ENCODE measurements around the gene PTPN11. TPM values are rescaled to one million over a fixed set of nuclear protein-coding genes. Genes with fewer than 3 reads are reported as not detected.

Gene PTPN11
- polyA plus RNA-seq, 1 of the 3 experiments (the other 2 are of a cell fraction): 48.3 TPM

- no peaks in the 10 kb centered on the region for H4K20me1 ChIP-seq (ENCODE audit: insufficient read depth)
- H3K27me3 ChIP-seq (ENCODE audit: insufficient read depth): no peaks in the 10 kb centered on the region
- H3K9me2 ChIP-seq: no peaks in the 10 kb centered on the region
- TF ChIP-seq RAD21 (IDR thresholded peaks at IDR 0.05; ENCODE audit: low read length) (no peak), FOXJ3 (CRISPR knock-in tag; IDR thresholded peaks at IDR 0.05) (no peak), MAX (IDR thresholded peaks at IDR 0.05; ENCODE audit: low read depth) (no peak), NFIC (IDR thresholded peaks at IDR 0.05; ENCODE audit: borderline replicate concordance) (no peak), USF2 (IDR thresholded peaks at IDR 0.05; ENCODE audit: borderline replicate concordance, low read depth, low read length) (no peak), REST (IDR thresholded peaks at IDR 0.05; ENCODE audit: low read depth, low read length) (no peak), POLR2AphosphoS5 (IDR thresholded peaks at IDR 0.05; ENCODE audit: low read depth, low read length) (no peak), IRF3 (IDR thresholded peaks at IDR 0.05; ENCODE audit: low read depth, low read length) (no peak), MEF2A (IDR thresholded peaks at IDR 0.05; ENCODE audit: borderline replicate concordance, low read depth) (no peak), RFX5 (IDR thresholded peaks at IDR 0.05; ENCODE audit: low read length) (no peak), RCOR1 (IDR thresholded peaks at IDR 0.05; ENCODE audit: low read length) (no peak)
- no peaks in the 10 kb centered on the region for H3K36me3 ChIP-seq (replicated peaks in 1 of 2; ENCODE audit: control insufficient read depth in 1 of 2, insufficient read depth in 2 of 2, low read length in 1 of 2)
- no peak overlapping the region for H3K4me2 ChIP-seq
- no peak overlapping the region for H3K9ac ChIP-seq
- ChIA-PET POLR2A (interaction anchor here (0.6 kb wide), 1 partner anchor 892 kb away, joined by 3 read pairs; no protein-coding TSS in a partner anchor), CTCF (no interaction called here)
- no peak overlapping the region for H3K27ac ChIP-seq (ENCODE audit: low read depth in 2 of 2, low read length in 1 of 2)
- H3F3A ChIP-seq (replicated peaks; ENCODE audit: insufficient read depth): no peaks in the 10 kb centered on the region
- no peak overlapping the region for H2AFZ ChIP-seq (ENCODE audit: low read depth)
- WGBS (ENCODE audit: low lambda C conversion rate): 72% methylated on average over 6 of the region's 6 CpGs
- H3K9me3 ChIP-seq: no peaks in the 10 kb centered on the region
- no peaks in the 10 kb centered on the region for H3K79me2 ChIP-seq (ENCODE audit: insufficient read depth)
- no peak for DNase-seq
- no peak overlapping the region for H3K4me3 ChIP-seq (ENCODE audit: low read depth in 2 of 2, low read length in 1 of 2)
- peaks cover 0 to 5% of the 10 kb centered on the region in 2 experiments; a peak in 1 of 4 replicates for H3K4me1 ChIP-seq (ENCODE audit: control insufficient read depth in 1 of 2, insufficient read depth in 2 of 2, low read depth in 1 of 2, low read length in 1 of 2)
Observed at GRCh38 chr12:112535637-112536366, 117.1 kb downstream of the PTPN11 start.

Measured in SK-N-SH (cell line).